ENCODE results near the gene LSMEM2. TPM values are rescaled to one million over a fixed set of nuclear protein-coding genes. Genes with fewer than 3 reads are reported as not detected.

The LSMEM2 gene
- total RNA-seq, 1 donor from 2014 or later, result not detected

DNA sequence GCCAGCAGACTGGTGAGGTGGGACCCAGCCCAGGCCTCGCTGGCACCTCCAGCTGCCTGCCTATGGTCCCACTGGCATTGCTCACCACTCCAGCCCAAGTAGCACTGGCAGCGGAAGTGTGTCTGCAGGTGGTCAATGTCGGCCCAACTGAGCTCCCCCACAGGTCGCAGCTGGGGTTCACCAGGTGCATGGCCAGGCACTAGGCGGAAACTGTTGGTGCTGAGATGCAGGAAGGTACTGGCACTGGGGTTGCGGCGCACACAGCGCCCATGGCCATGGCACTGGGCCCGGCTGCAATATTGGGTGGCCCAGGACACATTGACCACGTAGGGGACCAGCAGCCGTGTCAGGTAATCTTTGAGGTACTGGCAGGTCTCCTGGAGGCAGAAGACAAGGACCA lies 39.3 kb downstream of the LSMEM2 start:
- intact Hi-C loops (cut with micrococcal nuclease), result no loop called here

DNA sequence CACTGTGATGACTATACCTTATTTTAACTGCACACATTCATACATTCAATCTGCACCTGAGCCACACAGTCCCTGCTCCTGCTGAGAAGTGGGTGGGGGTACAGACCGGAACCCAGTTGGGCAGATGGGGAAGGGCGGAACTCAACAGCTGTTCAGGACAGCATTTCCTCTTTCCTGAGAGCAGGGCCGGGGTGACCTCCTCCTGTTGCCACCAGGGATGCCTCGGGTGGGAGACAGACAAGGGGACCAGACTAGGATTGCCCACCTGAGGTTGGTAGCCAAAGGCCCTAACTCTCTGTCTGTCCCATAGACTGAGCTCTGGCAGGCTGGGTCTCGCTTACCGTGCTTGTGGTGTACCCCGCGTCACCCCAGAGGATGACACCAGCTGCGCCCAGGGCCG lies 39.7 kb downstream of the LSMEM2 start:
- intact Hi-C loops (cut with micrococcal nuclease), result no loop called here

DNA sequence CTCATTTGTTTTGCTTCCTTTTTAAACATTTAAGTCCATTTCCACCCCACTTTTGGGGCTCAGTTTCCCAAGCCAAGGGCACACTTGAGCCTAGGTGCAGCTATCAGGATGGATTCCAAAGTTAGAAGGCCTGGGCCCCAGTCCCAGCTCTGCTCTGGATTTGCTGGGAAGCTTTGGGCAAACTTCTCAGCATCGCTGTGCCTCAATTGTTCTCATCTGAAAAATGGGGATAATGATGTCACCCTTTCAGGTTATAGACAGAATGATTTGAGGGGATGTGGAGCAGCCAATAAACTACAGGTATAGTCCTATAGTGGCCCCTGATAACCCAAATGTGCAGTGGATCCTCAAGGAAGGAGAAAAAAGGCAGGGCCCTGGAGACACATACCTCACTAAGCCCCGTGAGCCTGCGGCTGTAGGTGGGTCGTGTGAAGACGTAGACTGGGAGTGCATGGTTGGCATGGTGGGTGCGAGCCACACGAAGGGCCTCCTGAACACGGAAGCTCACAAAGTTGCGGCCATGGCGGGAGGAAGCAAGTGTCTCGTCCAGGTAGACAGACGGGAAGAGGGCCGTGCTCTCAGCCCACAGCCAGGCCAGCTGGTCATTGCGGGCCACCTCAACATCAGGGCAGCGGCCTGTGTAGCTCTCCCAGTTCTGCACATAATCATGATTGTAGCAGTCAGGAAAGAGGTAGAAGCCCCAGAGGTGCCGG lies 40.5 kb downstream of the LSMEM2 start:
- intact Hi-C loops (cut with micrococcal nuclease), result no loop called here

DNA sequence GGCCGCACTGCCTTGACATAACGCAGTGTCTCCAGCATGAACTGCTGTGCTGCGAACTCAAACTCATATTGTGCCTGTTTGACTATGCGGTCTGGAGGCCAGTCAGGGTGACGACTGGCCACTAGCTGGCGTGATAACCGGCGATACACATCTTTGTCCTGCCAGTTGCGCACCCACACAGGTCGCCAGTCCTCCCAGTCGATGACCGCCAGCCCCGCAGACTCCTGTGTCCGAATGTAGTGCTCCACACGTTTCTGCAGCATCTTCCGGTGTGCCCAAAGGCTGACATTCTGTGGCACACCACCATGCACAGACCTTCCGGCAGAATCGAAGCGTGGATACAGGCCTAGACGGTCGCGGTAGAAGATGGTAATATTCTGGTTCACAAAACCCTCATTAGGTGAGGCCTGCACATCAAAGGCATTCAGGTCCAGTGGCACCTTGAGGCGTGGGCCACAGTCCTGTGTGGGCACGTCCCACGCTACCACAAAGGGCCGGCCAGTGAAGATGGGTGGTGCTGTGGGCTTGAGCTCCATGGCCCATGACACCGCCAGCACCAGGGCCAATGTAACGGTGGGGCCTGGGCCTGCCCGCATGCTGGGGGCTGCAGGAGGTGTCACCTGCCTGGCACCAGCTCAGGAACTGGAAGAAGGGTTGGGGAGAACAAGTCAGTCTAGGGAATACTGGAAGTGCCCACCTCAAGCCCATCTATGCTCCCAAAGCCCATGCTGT lies 41.2 kb downstream of the LSMEM2 start:
- intact Hi-C loops (cut with micrococcal nuclease), result loop anchor here (2.0 to 10.0 kb wide), 3 partner anchors 17 to 905 kb away; partner anchors contain the start of genes GNAT1, RHOA and TCTA

DNA sequence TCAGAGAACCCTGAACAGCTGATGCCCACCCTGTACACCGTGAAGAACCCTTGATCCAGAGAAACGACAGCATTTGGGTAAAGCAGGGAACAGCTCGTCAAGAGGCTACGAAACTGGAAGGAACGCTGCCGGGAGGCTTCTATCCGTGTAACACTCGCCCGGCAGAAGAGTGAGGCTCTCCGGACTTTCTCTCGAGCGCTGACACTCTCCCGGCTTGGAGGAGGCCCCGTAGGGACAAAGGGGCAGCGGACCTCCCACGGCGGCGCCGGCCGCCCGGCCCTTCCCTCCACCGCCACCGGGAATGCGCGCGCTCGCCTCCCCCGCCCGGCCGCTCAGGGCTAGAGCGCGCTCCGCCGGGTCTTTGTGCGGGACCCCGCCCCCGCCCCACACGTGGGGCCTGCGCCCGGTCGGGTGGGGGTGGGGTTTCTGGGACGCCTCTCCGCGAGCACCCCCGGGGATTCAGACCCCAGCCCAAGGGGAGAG lies 42.0 kb downstream of the LSMEM2 start:
- intact Hi-C loops (cut with micrococcal nuclease), result loop anchor here (1.0 to 10.0 kb wide), 8 partner anchors 16 to 906 kb away; partner anchors contain the start of genes CYB561D2, GNAT1, HYAL3 and IFRD2

DNA sequence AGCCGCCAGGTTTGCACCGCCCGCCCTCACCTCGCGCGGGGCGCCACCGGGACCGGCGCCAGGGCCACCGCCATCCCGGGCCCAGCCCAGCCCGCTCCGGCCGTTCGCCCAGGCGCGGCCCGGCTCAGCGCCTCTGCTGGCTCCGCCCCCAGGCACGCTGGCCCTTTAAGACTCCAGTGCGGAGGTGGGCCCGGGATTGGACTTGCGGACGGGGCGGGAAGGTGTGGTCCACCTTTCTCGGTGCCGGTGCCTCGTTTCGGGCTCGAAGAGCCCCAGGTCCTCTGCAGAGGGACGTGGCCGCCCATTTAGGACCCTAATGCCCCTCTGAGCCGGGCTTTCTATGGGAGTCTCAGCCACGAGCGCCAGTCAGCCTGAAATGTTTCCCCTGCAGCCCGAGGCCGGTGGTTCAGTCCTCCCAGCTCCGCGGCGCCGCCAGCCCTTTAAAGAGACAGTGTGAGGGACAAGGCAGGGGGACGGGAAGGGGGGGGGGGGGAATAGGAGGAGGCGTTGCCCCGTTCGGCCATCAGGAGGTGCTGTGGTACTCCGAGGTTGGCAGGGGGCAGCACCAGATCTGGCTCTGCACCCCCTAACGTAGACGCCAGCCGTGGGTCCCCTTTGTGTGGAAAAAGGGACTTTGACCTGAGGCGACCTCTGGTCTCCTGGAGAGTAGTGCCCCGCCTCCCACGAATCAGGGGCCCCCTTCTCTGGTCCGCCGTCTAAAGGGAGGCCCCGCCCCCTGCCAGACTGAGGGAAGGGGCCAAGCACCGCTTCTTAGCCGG lies 42.6 kb downstream of the LSMEM2 start:
- intact Hi-C loops (cut with micrococcal nuclease), result loop anchor here (1.0 to 10.0 kb wide), 8 partner anchors 15 to 907 kb away; partner anchors contain the start of genes CYB561D2, GNAT1, HYAL3 and IFRD2

DNA sequence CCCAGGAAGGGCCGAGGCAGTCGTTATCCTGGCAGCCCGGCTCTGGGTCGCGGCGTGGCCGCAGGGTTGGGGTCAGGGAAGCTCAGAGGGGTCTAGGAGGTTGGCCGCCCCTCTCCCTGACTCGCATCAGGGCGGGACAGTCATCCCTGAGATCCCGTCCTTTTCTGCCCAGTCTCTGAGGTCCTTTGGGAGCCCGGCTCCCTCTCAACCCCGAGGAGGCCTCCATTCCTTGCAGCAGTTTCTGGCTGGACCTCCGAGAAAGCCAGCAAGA lies 43.2 kb downstream of the LSMEM2 start:
- intact Hi-C loops (cut with micrococcal nuclease), result loop anchor here (5.0 to 10.0 kb wide), 2 partner anchors 130 to 907 kb away; partner anchors contain the start of genes GNAT1, RHOA and TCTA

DNA sequence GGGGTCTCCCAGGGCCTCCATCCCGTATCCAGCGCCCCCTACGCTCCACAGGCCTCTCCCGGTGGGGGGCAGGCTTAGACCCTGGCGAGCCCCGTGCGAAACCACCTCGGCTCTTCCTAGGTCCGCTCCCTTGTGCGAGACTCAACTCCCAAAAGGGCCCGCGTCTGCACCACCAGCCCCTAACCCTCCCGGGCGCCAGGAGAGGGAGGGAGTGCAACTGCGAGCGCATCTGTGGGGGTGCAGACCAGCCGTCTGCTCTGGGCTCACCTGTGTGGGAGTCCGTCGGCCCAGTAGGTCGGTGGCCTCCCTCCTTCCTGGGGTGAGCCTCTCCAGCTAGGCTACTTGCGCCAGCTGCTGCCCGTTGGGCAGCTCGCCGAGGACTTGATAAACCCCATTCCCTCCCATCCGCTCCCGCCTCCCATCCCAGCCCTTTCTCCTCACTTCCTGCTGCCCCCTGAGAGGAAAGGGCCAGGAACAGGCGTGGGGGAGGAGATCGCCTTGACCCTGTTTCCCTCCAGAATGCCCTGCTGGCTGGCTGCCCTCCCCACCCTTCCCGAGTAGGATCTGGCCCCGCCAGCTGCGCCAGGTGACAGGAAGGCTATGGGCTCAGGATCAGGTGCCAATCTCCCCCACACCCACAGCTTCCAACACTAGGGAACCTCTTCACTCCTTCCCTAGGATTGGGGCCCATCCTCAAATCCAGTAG lies 43.7 kb downstream of the LSMEM2 start, which contains the start of gene HYAL2:
Gene HYAL2 (minus strand): TSS at position 360 of the 706 bp plus-strand sequence. CDS start 2,256 bp downstream, outside the sequence.
- intact Hi-C loops (cut with micrococcal nuclease), result loop anchor here (5.0 to 10.0 kb wide), 2 partner anchors 130 to 908 kb away; partner anchors contain the start of genes GNAT1, RHOA and TCTA

DNA sequence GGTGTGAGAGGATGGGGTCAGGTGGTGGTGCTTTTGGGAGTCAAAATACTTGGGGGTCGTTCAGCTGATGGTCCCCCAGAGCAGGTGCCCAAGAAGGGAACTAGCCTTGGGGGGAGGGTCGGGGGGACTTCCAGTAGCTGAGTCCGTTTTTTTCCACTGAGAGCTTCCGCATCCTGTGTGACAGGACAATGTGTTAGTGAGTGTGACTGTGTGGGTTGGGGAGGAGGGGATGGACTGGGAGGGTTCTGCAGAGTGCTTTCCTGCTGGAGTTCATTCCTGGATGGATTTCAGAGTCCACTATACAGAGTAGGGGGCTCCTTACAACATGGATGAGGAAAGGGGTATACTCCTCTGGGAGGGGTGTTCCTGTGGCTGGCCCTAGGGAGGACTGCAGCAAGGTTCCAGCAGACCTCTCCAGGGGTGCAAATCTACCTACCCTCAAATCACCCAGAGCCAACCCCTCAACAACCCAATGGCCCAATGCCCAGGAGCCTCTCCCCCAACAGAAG lies 44.3 kb downstream of the LSMEM2 start:
- intact Hi-C loops (cut with micrococcal nuclease), result loop anchor here (5.0 to 10.0 kb wide), 2 partner anchors 131 to 908 kb away; partner anchors contain the start of genes GNAT1, RHOA and TCTA

DNA sequence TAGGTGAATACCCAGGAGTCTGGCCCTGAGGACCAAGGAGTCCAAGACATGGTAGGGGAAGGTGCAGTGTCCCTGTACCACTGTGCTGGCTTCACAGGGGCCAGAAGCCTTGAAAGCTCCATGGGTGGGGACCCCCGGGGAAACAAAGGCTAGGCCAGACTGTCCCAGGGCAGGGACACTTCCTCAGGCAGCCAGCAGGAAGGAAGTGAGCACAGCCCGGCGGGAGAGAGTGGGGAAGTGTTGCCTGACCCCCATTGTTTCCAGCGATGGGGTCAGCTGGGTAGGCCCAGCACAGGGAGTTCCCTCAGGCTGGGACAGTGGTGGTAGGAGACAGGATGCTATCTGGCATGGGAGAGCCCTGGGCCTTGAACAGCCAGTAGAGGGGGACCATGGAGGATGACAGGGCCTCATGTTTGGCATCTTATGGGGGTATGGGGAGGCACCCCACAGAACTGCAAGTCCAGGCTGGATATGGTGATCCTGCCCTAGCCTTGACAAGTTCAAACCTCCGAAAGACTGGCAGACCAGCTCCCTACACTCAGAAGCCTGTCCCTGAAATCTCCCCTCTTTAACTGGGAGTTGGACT lies 44.8 kb downstream of the LSMEM2 start:
- intact Hi-C loops (cut with micrococcal nuclease), result loop anchor here (1.0 to 10.0 kb wide), 3 partner anchors 49 to 909 kb away; partner anchors contain the start of genes GNAT1, RHOA and TCTA

DNA sequence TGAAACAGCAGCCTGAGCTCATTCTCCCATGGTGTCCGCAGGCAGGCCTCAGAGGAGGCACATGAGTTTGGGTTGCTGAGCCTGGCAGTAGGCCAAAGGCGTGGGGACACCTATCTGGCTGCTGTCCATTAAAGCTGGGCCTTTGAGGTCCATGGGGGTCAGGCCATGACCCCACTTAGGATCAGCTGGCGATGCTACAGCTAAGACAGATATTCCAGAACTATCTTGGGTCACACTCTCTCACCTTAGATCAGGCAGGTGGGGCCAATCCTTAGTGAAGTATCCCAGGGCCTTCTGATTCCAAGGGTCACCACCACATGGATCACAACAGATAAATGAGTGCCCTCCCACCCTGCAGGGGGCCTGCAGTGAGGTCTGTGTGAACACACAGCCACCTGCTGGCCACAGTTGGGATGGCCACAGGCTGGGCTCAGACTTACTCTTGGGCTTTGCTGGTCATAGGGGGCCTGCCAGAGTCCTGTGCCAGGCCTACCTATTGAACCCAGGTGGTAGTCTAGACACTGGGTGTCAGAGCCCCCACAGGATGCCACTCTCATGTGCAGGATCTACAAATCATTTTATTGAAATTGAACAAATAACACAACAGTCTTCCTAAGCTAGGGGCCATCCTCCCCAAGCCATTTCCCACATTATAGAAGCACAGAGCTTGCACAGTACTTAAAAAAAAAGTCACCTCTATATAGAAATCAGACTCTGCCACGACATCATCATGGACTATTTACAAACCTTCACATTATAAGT lies 45.6 kb downstream of the LSMEM2 start:
- intact Hi-C loops (cut with micrococcal nuclease), result loop anchor here (1.0 to 10.0 kb wide), 3 partner anchors 50 to 910 kb away; partner anchors contain the start of genes GNAT1, RHOA and TCTA

DNA sequence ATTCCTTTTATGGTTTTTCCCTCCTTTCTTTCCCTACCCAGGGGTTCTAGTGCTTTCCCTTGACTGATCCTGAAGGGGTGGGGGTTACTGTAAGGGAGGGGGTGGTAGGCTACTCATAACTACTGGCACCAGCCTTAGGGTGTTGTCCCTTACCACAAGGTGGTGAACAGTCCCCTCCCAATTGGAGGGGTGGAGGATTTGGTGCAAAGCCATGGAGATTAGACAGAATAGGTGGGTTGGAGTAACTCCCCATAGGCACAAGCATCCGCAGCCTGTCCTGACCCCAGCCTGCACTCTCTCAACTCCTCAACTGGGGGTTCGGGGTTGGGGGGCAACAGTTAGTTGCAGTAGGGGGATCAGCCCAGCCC lies 46.2 kb downstream of the LSMEM2 start:
- intact Hi-C loops (cut with micrococcal nuclease), result loop anchor here (10.0 kb wide), 1 partner anchor 910 kb away; the partner anchor contains the start of genes RHOA and TCTA

DNA sequence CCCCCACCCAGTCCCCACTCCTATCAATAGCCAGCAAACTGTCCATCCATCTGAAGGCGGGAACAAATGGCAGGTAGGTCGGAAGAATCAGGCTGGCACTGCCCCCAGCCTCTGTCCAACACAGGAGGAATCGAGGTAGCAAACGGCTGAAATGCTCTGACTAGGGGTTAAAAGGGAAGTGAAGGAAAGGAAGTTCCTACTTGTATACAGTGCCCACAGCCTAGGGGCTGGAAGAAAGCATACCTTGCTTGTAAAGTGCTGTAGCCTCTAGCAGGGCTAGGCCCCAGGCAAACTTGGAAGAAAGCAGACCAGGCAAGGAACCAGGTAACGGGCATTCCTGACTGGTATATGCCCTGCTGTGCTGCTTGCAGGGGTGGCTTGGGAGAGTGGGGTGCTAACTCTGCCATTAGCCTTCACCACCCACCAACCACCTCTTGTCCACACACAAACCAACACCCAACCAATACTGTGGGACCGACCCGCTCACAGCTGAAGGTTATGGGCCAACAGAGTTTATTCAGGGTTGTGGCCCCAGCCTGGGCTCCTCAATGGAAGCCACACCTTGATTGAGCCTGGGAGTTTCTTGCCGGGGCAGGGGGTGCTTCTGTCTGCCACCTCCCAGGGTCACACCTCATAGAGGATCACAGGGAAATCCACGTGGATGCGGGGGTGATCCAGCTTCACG lies 46.8 kb downstream of the LSMEM2 start:
- intact Hi-C loops (cut with micrococcal nuclease), result loop anchor here (10.0 kb wide), 1 partner anchor 911 kb away; the partner anchor contains the start of genes RHOA and TCTA

DNA sequence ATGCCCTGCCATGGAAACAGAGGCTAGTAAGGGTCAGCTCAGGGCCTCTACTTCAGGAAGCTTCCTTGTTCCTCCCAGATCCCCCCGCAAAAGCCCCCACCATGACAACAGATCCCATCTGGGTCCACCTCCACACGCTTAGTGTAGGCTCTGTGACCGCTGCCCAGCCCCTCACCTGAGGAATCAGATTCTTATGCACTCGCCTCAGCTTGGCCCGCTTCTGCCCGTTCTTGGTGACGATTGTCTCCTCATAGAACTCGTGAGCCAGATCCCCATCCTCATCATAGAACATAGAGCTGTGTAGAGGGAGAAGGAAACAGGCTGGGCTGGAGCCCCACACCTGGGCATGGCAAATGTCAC lies 47.3 kb downstream of the LSMEM2 start:
- intact Hi-C loops (cut with micrococcal nuclease), result loop anchor here (10.0 kb wide), 1 partner anchor 911 kb away; the partner anchor contains the start of genes RHOA and TCTA

DNA sequence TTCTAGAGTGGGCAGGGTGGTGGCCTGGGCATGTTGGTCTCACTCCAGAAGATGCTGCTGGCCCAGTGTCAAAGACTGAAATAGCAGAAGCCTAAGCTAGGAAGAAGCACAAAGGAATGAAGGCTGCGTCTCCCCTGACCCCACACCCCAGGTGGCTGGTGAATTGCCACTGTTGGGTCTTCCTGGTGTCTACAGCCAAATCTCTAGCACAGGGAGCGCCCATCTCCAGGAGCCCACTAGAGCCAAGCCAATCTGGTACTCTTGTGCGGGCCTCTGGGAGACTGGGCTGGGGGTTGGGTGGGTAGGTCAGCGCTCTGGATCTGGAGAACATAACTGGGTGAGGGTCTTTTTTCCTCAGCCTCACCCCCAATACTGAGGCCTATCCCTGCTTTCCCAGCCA lies 48.2 kb downstream of the LSMEM2 start:
- intact Hi-C loops (cut with micrococcal nuclease), result loop anchor here (10.0 kb wide), 1 partner anchor 912 kb away; the partner anchor contains the start of genes RHOA and TCTA

DNA sequence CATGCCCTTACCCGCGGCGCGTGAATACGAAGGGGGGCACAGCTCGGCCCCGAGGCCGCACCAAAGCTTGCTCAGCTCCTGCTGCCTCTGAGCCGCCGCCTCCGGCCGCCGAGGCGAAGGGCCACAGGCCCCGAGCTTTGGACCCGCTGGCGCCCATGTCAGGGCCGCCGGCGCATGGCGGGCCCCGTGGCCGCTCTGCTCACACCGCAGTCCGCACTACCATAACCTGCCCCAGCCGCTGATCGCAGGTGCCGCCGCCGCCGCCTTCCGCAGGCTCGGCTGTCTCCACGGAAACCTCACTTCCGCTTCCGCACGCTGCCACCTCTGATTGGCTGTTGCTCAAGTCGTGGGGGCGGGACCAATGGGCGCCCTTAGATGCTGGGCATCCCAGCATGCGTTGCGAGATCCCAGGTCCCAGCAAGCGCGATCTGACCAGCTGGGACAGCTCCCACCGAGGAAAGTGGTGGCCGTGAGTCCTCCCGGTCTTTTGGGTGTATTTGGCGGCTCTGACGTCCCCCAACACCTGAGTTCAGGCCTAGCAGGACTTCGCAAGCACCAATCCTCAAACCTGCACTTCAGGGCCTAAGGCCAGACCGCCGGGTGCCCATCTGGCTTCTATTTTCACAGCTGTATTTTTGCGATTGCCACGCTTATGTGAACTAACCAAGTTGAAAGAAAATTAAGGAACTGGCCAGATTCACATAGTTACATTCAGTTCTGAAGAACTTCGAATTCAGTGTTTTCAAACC lies 49.2 kb downstream of the LSMEM2 start, which contains the start of gene TUSC2:
Gene TUSC2 (minus strand): TSS at position 281 of the 749 bp plus-strand sequence. CDS start 124 bp downstream, at position 157.
- intact Hi-C loops (cut with micrococcal nuclease), result loop anchor here (1.0 to 10.0 kb wide), 7 partner anchors 9 to 913 kb away; partner anchors contain the start of genes APEH, CYB561D2, HYAL3 and IFRD2

DNA sequence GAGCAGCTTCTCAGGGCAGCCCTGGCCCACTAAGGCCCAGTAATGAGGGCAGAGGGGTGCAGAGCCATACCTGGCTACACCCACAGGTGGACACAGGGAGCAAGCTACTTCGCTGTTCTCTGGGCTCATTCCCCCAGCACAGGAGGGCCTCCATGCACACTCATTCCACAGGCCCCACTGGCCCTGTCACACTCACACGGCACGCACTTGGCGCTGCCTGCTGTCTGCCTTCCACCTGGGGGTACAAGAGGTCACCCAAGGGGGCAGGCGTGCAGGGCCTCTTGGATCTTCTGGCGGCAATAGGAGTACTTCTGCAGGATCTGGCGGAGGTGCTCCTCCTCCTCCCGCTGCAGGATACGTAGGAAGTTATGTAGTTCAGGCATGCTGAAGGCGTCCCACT lies 51.4 kb downstream of the LSMEM2 start:
- intact Hi-C loops (cut with micrococcal nuclease), result no loop called here

Data from T-helper 1 cell treated with Interleukin-12 subunit alpha and Interleukin-12 subunit beta and Interleukin-4 antibody, amounts not matched to agents 30 ng/mL and 1 ng/mL, for 36 hours (primary cell).